EH (cell line): ENCODE results near the gene GPC6.

Source experiments
- DNase-seq: peaks from one replicate; pipeline ENCODE4 v3.0.0-alpha.2; 2015; ENCODE audit warnings: low read depth

The GPC6 gene

GRCh38 chr13:93577105-93577504 lies 350.5 kb downstream of the GPC6 start:
- no peak for DNase-seq

DNA sequence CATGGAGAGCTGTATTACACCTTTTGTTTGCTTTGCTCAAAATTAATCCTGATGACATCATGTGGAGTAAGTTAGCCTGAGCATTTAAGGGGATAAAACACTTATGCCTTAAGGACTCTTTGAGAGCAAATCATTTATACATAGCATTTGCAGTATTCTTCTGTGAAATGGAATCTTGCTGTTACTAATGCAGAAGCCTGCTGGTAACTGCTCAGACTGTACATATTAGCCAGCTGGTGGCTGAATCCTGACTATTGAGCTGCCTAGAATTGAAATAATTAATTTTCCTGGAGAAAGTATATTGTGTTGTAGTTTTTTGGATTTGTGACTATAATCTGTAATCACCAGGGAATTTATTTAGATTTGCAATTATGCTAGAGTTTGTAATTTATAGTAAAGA lies 363.2 kb downstream of the GPC6 start:
- DNase-seq = no peak

- DNase-seq = peak; percentile 81
Measured at GRCh38 chr13:93603043-93603442, 376.4 kb downstream of the GPC6 start.

DNA sequence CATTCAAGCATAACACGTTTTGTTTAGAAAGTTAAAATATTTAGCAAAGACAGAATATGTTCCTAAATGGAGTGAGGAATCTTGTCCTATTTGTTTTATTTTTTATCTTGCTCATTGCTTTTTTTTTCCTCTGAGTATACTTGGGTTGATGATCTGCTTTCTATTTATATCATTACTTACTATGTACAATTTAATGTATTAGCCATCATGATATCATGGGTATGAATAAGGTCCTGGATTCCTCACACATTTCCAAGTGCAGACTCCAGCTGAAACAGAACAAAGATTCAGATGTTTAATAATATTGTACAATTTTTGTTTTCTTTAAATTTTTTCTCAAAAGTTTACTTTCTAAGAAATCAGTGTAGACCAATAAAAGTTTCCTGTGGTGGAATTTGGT lies 388.2 kb downstream of the GPC6 start:
- DNase-seq = no peak

DNA sequence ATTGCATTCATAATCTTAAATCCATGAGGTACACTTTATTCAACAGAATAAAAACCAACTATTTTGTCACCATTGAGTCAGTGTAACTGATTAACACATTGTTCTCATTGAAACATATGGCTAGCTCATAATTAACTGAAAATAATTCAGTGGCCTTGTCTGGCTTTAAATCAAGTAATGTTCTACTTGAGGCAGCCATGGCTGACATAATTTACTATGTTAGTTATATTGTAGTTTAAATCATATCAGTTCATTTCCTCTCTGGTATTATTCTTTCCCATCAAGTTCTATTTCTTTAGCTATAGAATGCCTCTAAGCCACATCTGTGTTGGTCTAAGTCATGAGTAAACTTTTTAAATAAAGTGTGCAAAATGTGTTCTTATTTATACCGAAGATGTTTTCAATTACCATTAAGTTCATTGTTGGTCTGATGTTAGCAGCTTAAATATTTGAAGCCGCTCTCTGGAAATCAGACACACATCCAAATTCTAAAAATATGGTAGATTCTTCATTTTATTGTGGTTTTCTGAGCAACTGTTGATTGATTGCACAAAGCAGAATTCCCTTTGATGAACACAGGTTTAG lies 393.7 kb downstream of the GPC6 start:
- no peak for DNase-seq

DNA sequence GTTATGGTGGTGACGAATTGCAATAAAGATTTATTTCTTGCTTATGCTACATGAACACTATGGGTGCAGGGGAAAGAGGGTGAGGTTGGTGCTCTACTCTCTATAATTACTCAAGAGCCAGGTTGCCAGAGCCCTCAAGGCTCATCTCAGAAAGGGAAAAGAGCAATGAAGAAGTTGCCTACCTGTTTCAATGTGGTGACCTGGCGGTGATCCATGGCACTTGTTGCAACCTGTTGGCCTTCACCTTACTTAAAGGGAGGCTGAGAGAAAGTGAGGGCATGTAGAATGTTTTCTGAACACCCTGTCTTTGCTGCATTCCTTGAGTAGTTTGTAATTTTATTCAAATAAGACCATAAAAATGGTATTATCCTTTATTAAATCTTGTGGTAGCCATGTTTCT lies 394.4 kb downstream of the GPC6 start:
- no peak for DNase-seq

- DNase-seq = no peak
Measured at GRCh38 chr13:93621966-93622365, 395.4 kb downstream of the GPC6 start.

DNA sequence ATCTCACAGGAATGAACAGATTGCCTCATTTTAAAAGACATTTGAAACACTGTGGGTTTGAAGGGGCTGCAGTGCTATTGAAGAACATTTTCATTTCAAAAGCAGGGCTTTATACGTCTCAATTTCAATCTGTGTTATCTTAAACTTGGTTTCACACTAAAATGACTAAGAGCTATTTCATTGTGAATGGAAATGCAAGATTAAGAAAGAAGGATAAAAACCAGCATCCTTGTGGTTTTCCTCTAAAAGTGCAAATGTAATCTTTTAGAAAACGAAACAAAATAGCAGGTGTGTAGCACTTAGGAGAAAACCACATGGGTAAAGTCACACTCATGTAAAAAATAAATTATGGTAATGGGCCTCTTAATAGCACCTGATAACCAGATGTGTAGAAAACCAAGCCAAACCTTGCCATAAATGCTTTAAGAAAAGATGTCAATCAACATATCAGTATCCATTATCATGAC lies 397.7 kb downstream of the GPC6 start:
- no peak for DNase-seq

GRCh38 chr13:93625536-93625935 lies 398.9 kb downstream of the GPC6 start:
- no peak for DNase-seq

DNA sequence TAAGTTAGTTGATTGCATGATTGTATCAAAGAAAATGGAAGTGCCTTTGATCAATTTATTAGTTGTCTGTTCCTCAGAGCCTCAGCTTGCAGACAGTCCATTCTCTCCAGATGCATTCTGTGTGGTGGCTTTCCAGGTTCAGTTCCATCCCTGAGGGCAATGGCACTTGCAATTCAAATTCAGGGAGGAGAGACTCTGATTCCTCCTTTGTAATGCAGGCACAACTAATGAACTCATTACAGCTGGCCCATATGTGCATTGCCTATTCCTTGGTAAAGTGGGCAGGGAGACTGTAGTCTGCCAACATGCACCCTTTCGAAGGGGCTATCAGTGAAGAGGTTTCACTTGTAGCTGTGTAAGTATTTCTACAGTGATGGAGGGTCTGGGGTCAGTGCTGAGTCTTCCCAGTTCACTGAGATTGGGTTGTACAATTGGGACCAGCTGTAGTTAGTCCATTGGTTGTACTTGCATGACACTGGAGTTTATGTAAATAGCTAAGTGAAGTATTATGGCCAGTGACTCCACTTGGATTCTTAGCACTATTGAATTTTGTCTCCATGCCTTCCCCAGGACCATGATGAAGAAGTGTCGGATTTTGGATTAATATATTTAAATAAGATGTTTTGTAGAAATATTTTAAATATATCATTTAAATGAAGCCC lies 401.7 kb downstream of the GPC6 start:
- no peak for DNase-seq

DNA sequence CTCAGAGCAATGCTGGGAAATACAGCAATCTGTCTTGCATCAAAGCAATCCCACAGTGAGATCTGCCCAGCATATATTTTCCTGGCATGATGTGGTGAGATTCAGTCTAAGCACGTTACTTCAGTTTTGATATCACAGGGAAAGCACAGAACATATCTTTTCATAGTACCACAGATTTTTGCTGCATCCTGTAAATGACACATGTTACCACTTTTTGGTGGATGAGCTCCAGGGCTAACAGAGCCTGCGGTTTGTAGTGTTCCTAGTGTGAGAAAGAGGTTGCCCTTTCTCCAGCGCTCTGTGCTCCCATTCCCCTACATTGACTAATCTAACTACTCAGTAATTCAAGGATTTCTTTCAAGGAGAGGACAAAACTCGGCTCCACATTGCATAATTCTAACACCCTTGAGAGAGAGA lies 409.0 kb downstream of the GPC6 start:
- DNase-seq = peak; percentile 42

- DNase-seq = no peak
Measured at GRCh38 chr13:93637852-93638251, 411.2 kb downstream of the GPC6 start.

DNA sequence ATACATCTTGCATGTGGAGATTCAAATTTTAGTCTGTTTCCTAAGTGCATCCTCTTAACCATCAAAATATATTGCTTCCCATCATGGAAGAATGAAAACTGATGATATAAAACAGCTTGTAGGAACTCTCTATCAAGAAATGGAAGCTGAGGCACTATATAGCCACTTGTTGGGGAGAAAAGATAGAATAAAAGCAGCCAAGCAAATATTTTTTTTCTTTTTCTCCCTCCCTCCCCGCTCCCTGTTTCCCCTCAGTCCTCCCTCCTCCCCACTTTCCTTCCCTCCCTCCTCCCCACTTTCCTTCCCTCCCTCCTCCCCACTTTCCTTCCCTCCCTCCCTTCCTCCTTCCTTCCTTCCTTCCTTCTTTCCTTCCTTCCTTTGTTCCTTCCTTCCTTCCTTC lies 413.8 kb downstream of the GPC6 start:
- no peak for DNase-seq

DNA sequence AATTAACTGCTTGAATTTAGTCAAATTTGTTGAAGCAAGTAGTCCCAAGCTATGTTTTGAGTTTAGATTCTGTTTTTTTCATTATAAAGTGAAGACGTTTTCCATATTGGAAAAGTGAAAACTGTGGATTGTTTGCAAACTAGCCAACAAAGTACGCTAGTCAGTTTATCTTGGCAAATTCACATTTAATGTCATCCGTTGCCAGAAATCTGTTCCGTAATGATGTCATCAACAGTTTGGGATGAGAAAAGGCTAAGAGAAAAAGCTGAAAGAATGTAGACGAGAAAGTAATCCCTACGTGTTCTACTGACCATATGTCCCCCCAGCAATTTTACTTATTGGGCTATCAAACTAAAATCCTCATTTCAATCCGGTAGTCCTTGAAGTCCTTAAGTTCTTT lies 419.6 kb downstream of the GPC6 start:
- DNase-seq = no peak

- DNase-seq = no peak
Measured at GRCh38 chr13:93649496-93649895, 422.9 kb downstream of the GPC6 start.

DNA sequence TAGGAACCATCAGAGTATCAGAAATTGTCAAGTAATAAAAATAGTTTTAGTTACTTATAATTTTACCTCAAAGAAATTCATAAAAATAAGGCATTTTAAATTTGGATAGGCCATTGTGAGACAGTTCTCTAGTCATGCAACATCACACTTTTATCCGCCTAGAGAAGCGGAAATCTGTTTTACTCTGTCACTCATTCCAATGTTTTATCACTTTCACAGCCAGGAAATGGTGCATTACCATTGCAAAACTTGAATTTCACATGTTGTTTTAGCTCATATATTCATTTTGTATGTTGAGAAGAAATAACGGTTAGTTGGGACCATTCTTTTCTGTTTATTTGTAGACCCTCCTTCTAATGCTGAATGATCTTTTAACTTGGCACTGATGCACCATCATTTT lies 427.2 kb downstream of the GPC6 start:
- DNase-seq = no peak

DNA sequence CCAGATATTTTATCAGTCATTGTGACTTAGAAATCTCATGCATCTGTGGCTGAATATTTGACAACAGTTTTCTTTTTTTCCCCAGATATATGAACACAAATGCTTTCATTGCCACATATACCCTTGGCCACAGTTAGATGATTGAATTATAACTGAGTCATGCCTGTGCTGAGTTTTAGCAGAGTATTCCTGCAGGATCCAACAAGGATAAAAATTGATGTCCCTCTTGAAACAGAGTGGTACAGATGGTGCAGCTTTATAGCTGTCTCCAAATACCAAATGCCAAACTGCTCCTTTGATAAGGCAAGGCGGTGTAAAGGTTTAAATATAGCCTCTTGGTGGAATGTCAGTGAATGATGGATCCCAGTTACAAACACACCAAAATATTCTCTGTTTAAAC lies 428.5 kb downstream of the GPC6 start:
- DNase-seq = no peak

DNA sequence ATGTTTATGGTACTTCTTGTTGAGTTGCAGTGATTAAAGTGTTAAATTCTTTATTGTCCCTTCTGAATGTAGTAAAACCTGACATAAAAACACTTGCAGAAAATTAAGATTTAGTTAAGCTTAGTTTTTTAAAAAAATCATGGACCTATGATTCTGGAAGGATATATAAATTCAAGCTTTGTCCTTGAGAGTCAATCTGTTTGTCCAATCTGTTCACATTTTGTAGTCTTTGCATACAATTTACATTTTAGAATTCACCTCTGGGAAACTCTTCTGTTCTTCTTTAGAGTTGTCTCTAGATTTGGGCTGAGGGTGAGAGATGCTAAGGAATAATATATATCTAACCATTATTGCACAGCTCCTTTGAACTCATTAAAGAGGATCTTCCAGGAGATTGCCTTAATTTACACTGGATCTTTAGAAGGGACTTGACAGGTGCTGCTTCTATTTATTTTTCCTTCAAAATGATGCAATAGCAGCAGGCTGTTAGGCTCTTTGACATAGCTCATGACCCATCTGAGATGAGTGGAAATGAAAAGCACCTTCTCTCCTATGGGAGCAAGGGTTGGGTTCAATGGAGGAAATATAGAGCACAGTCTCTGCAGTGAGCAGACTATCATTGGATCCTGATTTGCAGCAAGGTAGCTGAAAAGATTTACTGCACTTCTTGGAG lies 433.9 kb downstream of the GPC6 start:
- DNase-seq = no peak

DNA sequence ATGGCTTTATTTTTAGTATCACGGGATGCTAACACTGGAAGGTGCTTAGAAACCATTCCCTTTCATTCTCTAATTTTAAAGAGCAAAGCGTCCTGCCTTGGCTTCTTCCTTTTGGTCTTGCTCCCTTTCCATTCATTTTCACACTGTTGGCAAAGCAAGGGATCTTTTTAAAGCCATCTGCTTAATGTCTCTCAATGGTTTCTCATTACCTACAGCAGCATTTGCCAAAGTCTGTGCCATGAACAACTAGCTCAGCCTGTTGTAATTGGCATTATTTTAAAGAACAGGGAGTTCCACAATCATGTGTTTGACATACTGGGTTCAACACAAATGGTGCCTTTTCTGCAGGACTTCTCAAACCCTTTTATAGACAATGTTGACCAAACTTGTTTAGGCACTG lies 444.3 kb downstream of the GPC6 start:
- DNase-seq = no peak

GRCh38 chr13:93672996-93673395 lies 446.4 kb downstream of the GPC6 start:
- DNase-seq = no peak

- no peak for DNase-seq
Measured at GRCh38 chr13:93673885-93674284, 447.3 kb downstream of the GPC6 start.

GRCh38 chr13:93674337-93674755 lies 447.7 kb downstream of the GPC6 start:
- DNase-seq = no peak

DNA sequence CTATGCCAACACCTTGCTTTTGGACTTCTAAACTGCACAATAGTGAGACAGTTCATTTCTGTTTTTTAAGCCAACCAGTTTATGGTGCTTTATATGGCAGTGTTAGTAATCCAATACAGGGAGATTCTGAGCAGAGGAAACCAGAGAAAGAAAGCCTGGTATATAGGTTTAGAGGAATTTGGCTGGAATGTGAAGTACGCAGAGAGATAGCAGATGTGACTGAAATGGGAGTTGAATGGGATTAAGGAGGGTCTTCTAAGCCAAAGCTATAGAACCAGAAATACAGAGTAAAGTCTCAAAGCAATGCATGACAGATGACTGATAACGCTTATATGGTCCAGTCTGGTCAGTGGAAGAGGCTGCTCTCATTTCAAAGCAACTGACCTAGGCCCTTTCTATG lies 453.7 kb downstream of the GPC6 start:
- DNase-seq = no peak

DNA sequence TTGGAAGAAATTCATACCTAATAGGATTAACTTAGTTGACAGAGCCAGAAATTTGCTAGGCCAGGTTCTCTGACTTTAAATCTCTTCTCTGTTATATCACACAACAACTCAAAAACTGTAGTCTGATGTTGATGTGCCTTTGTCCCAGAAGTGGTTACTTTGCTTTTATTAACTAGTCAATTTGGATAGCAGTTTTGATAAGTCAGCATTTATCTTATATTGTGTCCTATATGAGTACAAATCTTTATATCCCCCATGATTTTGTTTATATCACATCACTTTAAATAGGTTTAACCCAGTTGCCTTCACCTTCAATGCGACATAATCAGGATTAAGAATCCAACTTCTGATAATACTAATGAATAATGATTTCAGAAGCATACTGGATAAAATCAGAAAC lies 459.3 kb downstream of the GPC6 start:
- no peak for DNase-seq
